ENCODE results near the gene CD58.
A peak's percentile ranks its signal among the peaks of the same experiment; 100 is the strongest.

The CD58 gene

DNA sequence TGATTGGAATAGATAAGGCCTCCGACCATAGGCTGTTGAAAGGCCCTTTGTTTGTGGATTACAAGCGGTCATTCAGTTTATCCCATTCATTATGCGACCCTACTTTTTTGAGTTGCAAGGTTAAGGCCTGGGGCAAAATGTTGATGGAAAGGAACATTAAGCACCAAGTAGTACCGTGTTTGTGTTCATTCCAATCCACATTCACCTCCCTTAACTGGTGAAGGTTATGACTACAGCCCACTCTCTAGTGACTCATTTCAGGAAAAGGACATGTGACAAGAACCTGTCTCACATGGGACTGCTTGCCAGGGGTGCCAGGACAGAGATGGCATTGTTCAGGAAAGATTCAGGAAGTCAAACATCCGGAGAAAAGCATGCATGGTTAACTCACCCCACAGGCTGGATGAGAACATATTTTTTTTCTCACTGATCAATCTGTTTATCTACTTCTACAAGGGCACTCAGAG, 81.6 kb downstream of the CD58 start:
- H3K4me3 Mint-ChIP-seq: no peak overlapping the region
- ATAC-seq (peak; percentile 21), DNase-seq (no peak)
- peak overlapping the region in 1 of 2 donors; percentile 80 for H3K27ac Mint-ChIP-seq
- H3K9me3 Mint-ChIP-seq: no peaks in the 10 kb centered on the region
- peaks cover 8% of the 10 kb centered on the region for H3K27me3 Mint-ChIP-seq
- peaks cover 16% of the 10 kb centered on the region for H3K4me1 Mint-ChIP-seq

GRCh38 chr1:116488071-116488470, 82.8 kb downstream of the CD58 start:
- DNase-seq (no peak), ATAC-seq (no peak)
- peaks cover 8% of the 10 kb centered on the region for H3K27me3 Mint-ChIP-seq
- no peak overlapping the region for H3K4me3 Mint-ChIP-seq
- H3K27ac Mint-ChIP-seq: no peak overlapping the region
- H3K4me1 Mint-ChIP-seq: peaks cover 16% of the 10 kb centered on the region
- no peaks in the 10 kb centered on the region for H3K9me3 Mint-ChIP-seq

DNA sequence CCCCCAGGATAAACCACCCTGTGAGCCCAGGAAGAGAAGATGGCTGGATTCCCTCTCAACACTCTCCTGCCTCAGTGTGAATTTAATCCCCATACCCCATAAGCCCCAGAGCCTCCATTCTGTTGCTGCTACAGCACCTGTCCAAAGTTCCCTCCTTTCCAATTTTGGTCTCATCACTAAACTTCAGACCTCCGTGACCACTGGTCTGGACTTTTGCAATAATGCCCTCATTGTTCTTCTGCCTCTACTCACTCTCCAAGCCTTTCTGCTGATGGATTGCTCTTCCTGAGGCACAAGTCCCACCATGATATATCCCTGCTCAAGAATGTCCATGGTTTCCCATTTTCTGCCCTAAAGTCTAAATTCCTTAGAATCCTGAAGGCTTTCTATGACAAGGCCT, 83.2 kb downstream of the CD58 start:
- H3K27ac Mint-ChIP-seq: peak overlapping the region in 1 of 2 donors; percentile 4

GRCh38 chr1:116487031-116487430, 83.8 kb downstream of the CD58 start:
- Mint-ChIP-seq H3K9me3 (no peaks in the 10 kb centered on the region), H3K4me3 (no peak overlapping the region), H3K4me1 (peaks cover 8% of the 10 kb centered on the region)

More for the DNA sequence above, 83.2 kb downstream of the CD58 start:
- H3K9me3 Mint-ChIP-seq: no peaks in the 10 kb centered on the region
- no peak for DNase-seq
- ATAC-seq: no peak
- peaks cover 13% of the 10 kb centered on the region for H3K4me1 Mint-ChIP-seq
- H3K4me3 Mint-ChIP-seq: no peak overlapping the region
- H3K27me3 Mint-ChIP-seq: peaks cover 8% of the 10 kb centered on the region

GRCh38 chr1:116486424-116486823, 84.4 kb downstream of the CD58 start:
- ATAC-seq (no peak), DNase-seq (no peak)
- H3K27ac Mint-ChIP-seq: no peak overlapping the region
- no peaks in the 10 kb centered on the region for H3K9me3 Mint-ChIP-seq
- H3K4me3 Mint-ChIP-seq: no peak overlapping the region
- H3K27me3 Mint-ChIP-seq: peaks cover 8% of the 10 kb centered on the region
- H3K4me1 Mint-ChIP-seq: peaks cover 5% of the 10 kb centered on the region

More at GRCh38 chr1:116487031-116487430, 83.8 kb downstream of the CD58 start:
- no peak for DNase-seq
- peaks cover 8% of the 10 kb centered on the region for H3K27me3 Mint-ChIP-seq
- no peak overlapping the region for H3K27ac Mint-ChIP-seq
- no peak for ATAC-seq

GRCh38 chr1:116485976-116486375, 84.8 kb downstream of the CD58 start:
- Mint-ChIP-seq H3K9me3 (no peaks in the 10 kb centered on the region), H3K27me3 (peaks cover 8% of the 10 kb centered on the region), H3K4me3 (no peak overlapping the region), H3K4me1 (peaks cover 5% of the 10 kb centered on the region), H3K27ac (no peak overlapping the region)
- ATAC-seq (no peak), DNase-seq (no peak)

DNA sequence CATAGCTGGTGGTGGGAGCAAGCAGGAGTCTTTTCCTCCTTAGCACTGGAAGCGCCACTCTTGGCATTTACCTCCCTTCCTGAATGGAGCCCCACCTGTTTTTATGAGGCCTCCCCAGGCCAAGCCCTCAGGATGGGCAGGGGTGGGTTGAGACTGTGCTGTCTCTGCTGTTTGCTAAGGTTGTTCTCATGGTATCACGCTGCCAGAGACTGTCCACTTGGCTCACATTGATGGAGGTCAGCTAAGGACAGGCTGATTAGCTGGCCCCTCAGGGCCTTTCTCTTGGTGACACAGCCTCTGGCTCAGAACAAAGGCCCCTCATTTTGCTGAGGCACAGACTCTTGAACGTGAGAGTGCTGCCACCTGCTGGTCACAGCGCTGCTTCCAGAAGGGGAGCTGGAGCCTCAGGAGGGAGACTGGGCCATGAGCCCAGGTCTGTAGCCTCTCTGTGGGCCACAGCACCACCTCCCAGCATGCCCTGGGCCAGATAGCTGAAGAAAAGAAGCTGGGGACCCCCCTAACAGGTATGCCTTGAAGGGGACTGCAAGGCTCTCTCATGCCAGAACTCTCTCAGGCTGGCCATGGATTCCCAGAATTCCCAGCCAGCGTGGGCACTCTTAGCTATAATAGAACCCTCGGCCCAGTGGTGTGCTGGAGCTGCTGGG, 85.6 kb downstream of the CD58 start:
- Mint-ChIP-seq H3K4me1 (peaks cover 5% of the 10 kb centered on the region), H3K27ac (no peak overlapping the region), H3K4me3 (no peak overlapping the region), H3K9me3 (no peaks in the 10 kb centered on the region), H3K27me3 (peaks cover 8% of the 10 kb centered on the region)
- peak; percentile 94 for ATAC-seq
- DNase-seq: peak; percentile 86 to 87

- DNase-seq (no peak), ATAC-seq (no peak)
- H3K4me3 Mint-ChIP-seq: no peak overlapping the region
- no peaks in the 10 kb centered on the region for H3K4me1 Mint-ChIP-seq
- no peaks in the 10 kb centered on the region for H3K9me3 Mint-ChIP-seq
- peak overlapping the region in 1 of 2 donors; percentile 68 for H3K27ac Mint-ChIP-seq
- H3K27me3 Mint-ChIP-seq: peaks cover 8% of the 10 kb centered on the region
Measured at GRCh38 chr1:116483481-116484309, 87.1 kb downstream of the CD58 start.

GRCh38 chr1:116482490-116482889, 88.3 kb downstream of the CD58 start:
- Mint-ChIP-seq H3K4me1 (no peaks in the 10 kb centered on the region), H3K9me3 (no peaks in the 10 kb centered on the region), H3K27me3 (peaks cover 2% of the 10 kb centered on the region), H3K4me3 (no peak overlapping the region), H3K27ac (no peak overlapping the region)
- ATAC-seq (no peak), DNase-seq (no peak)

GRCh38 chr1:116481934-116482333, 88.9 kb downstream of the CD58 start:
- H3K27me3 Mint-ChIP-seq: no peaks in the 10 kb centered on the region
- no peaks in the 10 kb centered on the region for H3K4me1 Mint-ChIP-seq
- ATAC-seq (no peak), DNase-seq (no peak)
- H3K27ac Mint-ChIP-seq: no peak overlapping the region
- H3K4me3 Mint-ChIP-seq: no peak overlapping the region
- H3K9me3 Mint-ChIP-seq: no peaks in the 10 kb centered on the region

DNA sequence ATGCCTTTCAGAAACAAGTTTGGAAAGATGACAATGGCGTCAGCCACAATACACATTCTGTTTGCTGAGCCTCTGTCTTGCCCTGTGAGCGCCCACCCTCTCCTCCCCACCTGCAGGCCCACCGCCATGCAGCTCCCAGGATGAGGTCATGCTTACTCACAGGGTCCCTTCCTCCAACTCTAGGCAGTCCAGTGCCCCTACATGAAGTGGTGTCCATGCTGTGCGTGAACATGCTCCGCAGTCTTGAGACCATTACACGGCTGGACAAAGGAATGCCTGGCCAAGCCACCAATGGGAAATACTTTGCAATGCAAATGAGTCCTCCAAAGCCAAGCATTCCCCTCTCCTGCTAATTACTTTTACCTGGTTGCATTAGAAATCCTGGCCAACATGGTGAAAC, 92.2 kb downstream of the CD58 start:
- Mint-ChIP-seq H3K27ac (no peak overlapping the region), H3K4me3 (no peak overlapping the region), H3K27me3 (no peaks in the 10 kb centered on the region), H3K9me3 (no peaks in the 10 kb centered on the region), H3K4me1 (no peaks in the 10 kb centered on the region)
- ATAC-seq (no peak), DNase-seq (no peak)

DNA sequence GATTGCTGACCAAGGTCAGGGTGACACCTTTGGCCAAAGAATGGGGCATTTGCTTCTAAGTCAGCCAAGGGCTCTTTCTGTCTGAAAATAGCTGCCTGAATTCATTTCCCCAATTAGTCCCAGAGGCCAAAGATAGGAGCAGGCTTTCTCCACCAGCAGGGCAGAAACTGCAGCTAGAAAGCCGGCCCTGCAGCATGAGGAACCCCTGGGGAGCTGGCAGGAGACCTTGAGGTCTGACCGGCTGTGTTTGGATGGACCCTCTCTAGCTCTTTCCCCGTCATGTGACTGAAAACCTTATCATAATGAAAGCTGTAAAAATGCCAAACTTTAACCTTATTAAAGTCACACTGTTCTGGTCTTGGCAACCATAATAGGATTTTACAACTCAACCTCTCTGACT, 93.4 kb downstream of the CD58 start:
- Mint-ChIP-seq H3K4me1 (no peaks in the 10 kb centered on the region), H3K27me3 (no peaks in the 10 kb centered on the region), H3K27ac (no peak overlapping the region), H3K9me3 (no peaks in the 10 kb centered on the region), H3K4me3 (no peak overlapping the region)
- ATAC-seq (no peak), DNase-seq (no peak)

DNA sequence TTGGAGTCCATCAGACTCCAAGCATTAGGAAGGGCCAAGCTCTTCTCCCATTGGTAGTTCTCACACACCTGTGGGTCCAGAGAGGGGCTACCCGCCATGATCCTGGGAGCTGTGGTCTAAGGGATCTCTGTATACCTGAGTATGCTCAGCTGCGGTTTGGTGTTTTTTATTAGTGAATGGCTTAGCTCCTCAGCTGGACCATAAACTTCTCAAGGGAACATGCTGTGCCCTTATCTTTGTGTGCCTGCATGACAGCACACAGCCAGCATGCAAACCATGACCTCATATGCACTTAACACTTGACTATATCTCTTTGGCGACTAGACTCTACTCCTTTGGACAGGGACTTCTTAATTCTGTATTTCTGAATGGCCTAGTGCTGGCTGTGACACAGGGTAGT, 94.5 kb downstream of the CD58 start:
- DNase-seq: no peak
- ATAC-seq: no peak

GRCh38 chr1:116475850-116476218, 95.0 kb downstream of the CD58 start:
- H3K4me1 Mint-ChIP-seq: no peaks in the 10 kb centered on the region
- ATAC-seq: no peak

More for the DNA sequence above, 94.5 kb downstream of the CD58 start:
- Mint-ChIP-seq H3K27ac (no peak overlapping the region), H3K4me3 (no peak overlapping the region), H3K27me3 (no peaks in the 10 kb centered on the region), H3K9me3 (no peaks in the 10 kb centered on the region), H3K4me1 (no peaks in the 10 kb centered on the region)

GRCh38 chr1:116474921-116475849, 95.6 kb downstream of the CD58 start:
- no peak for DNase-seq

More at GRCh38 chr1:116475850-116476218, 95.0 kb downstream of the CD58 start:
- Mint-ChIP-seq H3K9me3 (no peaks in the 10 kb centered on the region), H3K27me3 (no peaks in the 10 kb centered on the region), H3K4me3 (no peak overlapping the region), H3K27ac (no peak overlapping the region)
- DNase-seq: no peak

More at GRCh38 chr1:116474921-116475849, 95.6 kb downstream of the CD58 start:
- Mint-ChIP-seq H3K4me1 (no peaks in the 10 kb centered on the region), H3K9me3 (no peaks in the 10 kb centered on the region), H3K27ac (no peak overlapping the region), H3K27me3 (no peaks in the 10 kb centered on the region), H3K4me3 (no peak overlapping the region)
- ATAC-seq: no peak
